G401 (cell line): ENCODE results near the gene LTBP1. TPM values are rescaled to one million over a fixed set of nuclear protein-coding genes. Genes with fewer than 3 reads are reported as not detected.
"Not testable (repeated sequence)": the region's sequence is repeated elsewhere in the genome, so short reads cannot be mapped to it uniquely, and the experiment has no call there.

Experiments used
- DNase-seq: peaks from one replicate; pipeline ENCODE4 v3.0.0-alpha.2; 2015; ENCODE audit warnings: low spot score
- in situ Hi-C: cut with HindIII; loops from 2 replicates; pipeline ENCODE4 v1.10.0; 2016; ENCODE audit warnings: low sequenced_read_pairs, mixed read lengths
- total RNA-seq: library from RNA; depleted of rRNA; stranded (reverse); fragments of >200 nt; shearing (Covaris generic); gene quantifications from 2 replicates; pipeline ENCODE4 v1.2.3, GENCODE V29; 2014

Gene LTBP1
- total RNA-seq, 1 experiment from 2014 or later = 12.5 TPM

- in situ Hi-C loops = no loop called here
- DNase-seq = peak; percentile 18
Measured at GRCh38 chr2:33441235-33441810, 494.6 kb downstream of the LTBP1 start.

- in situ Hi-C loops = not testable (repeated sequence)
Measured at GRCh38 chr2:33442052-33442451, 495.3 kb downstream of the LTBP1 start.

DNA sequence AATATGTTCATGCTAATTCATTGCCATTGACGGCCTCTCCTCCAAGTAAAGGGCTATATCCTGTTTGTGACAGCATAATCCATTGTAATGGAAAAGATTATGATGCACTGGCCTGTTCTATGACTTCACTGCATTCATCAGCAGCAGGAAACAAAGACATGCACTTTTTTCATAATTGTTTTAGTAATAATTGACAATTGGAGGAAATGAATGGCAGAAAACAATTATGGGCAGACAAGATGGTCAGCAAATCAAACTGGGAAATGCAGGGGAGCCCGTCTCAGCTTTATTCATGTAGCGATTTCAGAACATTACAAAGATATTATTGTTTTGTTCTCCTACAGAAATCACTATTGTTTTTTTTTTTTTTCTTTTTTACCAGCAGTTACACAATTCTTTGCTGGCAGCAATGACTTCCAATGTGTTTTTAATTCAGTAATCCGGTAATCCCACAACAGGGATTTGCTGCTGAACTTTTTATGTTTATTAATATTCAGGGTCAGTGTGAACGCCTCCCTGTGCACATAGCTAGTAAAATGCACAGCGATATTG is 495.9 kb downstream of the LTBP1 start:
- DNase-seq = no peak
- in situ Hi-C loops = no loop called here

More at GRCh38 chr2:33442052-33442451, 495.3 kb downstream of the LTBP1 start:
- DNase-seq = not testable (repeated sequence)

- DNase-seq = no peak
- in situ Hi-C loops = no loop called here
Measured at GRCh38 chr2:33443274-33443829, 496.6 kb downstream of the LTBP1 start.

DNA sequence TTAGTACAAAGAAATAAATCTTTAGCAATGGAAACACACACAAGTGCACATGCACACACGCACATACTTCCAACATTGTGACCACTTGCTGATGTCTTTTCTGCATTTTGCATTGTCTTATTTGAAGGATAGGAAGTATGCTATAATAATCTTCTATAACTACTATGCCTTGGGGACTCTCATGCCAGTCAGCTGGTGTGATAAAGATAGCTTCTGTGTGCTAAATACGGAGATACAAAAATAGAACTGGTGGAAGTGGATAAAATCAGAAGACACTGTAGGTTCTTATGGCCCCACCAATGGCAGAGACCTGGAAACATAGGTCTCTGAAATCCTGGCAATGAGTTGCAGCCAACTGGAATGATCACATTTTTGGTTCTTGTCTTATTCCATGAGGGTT is 498.2 kb downstream of the LTBP1 start:
- DNase-seq = no peak
- in situ Hi-C loops = no loop called here

GRCh38 chr2:33448220-33448899 is 501.6 kb downstream of the LTBP1 start:
- in situ Hi-C loops = no loop called here
- DNase-seq = no peak
